HCT116 (cell line): ENCODE data around the gene PARM1.

ENCODE experiments used
- CTCF ChIP-seq, 3 experiments: fragments of 200-600 bp in 1 of 3; sonication (generic) in 1 of 3; IDR thresholded peaks in 2 of 3; conservative IDR thresholded peaks in 1 of 3; 2 replicates each; pipeline ENCODE4 v1.5.1; 2012 to 2017; ENCODE audit warnings: low read depth in 2 of 3, low read length in 2 of 3, antibody characterized with exemption in 1 of 3, borderline replicate concordance in 1 of 3, control low read depth in 1 of 3, mild to moderate bottlenecking in 1 of 3, mixed read lengths in 1 of 3, mixed run types in 1 of 3, moderate library complexity in 1 of 3; ENCODE audit not compliant: insufficient read depth in 1 of 3
- EGR1 ChIP-seq: IDR thresholded peaks from 2 replicates; pipeline ENCODE4 v1.6.1; 2012; ENCODE audit warnings: low read depth
- EZH2 ChIP-seq: fragments of 200-600 bp; sonication (generic); IDR thresholded peaks from 2 replicates; pipeline ENCODE4 v1.6.1; 2017; ENCODE audit warnings: antibody characterized with exemption, mixed run types
- EZH2phosphoT487 ChIP-seq: fragments of 200-600 bp; IDR thresholded peaks from 2 replicates; pipeline ENCODE4 v1.6.1; 2018; ENCODE audit warnings: antibody characterized with exemption, borderline replicate concordance
- MAX ChIP-seq: IDR thresholded peaks from 2 replicates; pipeline ENCODE4 v1.6.1; 2012
- POLR2A ChIP-seq: IDR thresholded peaks from 2 replicates; pipeline ENCODE4 v1.7.0; 2011; ENCODE audit warnings: borderline replicate concordance; ENCODE audit not compliant: insufficient read depth, insufficient read length; ENCODE audit errors: extremely low read depth
- POLR2AphosphoS5 ChIP-seq: IDR thresholded peaks from 2 replicates; pipeline ENCODE4 v1.6.1; 2011; ENCODE audit warnings: mild to moderate bottlenecking, low read depth, low read length, moderate library complexity
- RAD21 ChIP-seq: IDR thresholded peaks from 2 replicates; pipeline ENCODE4 v1.6.1; 2012; ENCODE audit warnings: low read depth, mild to moderate bottlenecking
- SIN3A ChIP-seq: IDR thresholded peaks from 2 replicates; pipeline ENCODE4 v1.6.1; 2012; ENCODE audit warnings: low read depth
- SP1 ChIP-seq: IDR thresholded peaks from 2 replicates; pipeline ENCODE4 v1.6.1; 2012; ENCODE audit warnings: low read depth
- SRF ChIP-seq: IDR thresholded peaks from 2 replicates; pipeline ENCODE4 v1.6.1; 2012; ENCODE audit warnings: low read depth
- YY1 ChIP-seq: IDR thresholded peaks from 2 replicates; pipeline ENCODE4 v1.6.1; 2011; ENCODE audit warnings: low read length, low read depth, moderate library complexity, mild to moderate bottlenecking; ENCODE audit not compliant: insufficient replicate concordance; ENCODE audit errors: extremely low read depth
- ZFX ChIP-seq: fragments of 450-650 bp; IDR thresholded peaks from 2 replicates; pipeline ENCODE4 v1.6.1; 2017

- TF ChIP-seq POLR2AphosphoS5 = no peak
- TF ChIP-seq CTCF (IDR thresholded peaks at IDR 0.05 in 2 of 3, conservative IDR thresholded peaks at IDR 0.05 in 1 of 3; ENCODE audit: borderline replicate concordance in 1 of 3, insufficient read depth in 1 of 3, low read depth in 2 of 3, low read length in 2 of 3) = no peak
- TF ChIP-seq POLR2A = no peak
- no peak for TF ChIP-seq SRF
- no peak for TF ChIP-seq EGR1
- TF ChIP-seq EZH2phosphoT487 = no peak
- no peak for TF ChIP-seq RAD21
- no peak for TF ChIP-seq SP1
- no peak for TF ChIP-seq EZH2
- TF ChIP-seq YY1 = no peak
- TF ChIP-seq ZFX = no peak
- no peak for TF ChIP-seq SIN3A
- TF ChIP-seq MAX = no peak
These were observed 8.2 kb downstream of the PARM1 start for GRCh38 chr4:74941123-74941522.
